Right atrium auricular region (tissue), 2 donors: Measurements from ENCODE around the gene MRTFB. TPM values are rescaled to one million over a fixed set of nuclear protein-coding genes. Genes with fewer than 3 reads are reported as not detected.
"Not testable (repeated sequence)": the region's sequence is repeated elsewhere in the genome, so short reads cannot be mapped to it uniquely, and the experiment has no call there.

Experiments
- DNase-seq: peaks from one replicate; pipeline ENCODE4 v3.0.0-alpha.2; 2019; ENCODE audit warnings: low spot score
- H3K27ac ChIP-seq, 2 donors: fragments of 200-600 bp; sonication (generic); 1 replicate in 1 of 2; 2 replicates in 1 of 2; pipeline ENCODE4 v1.5.1; 2016 to 2019
- H3K27me3 ChIP-seq, 2 donors: fragments of 200-600 bp; sonication (generic); one replicate each; pipeline versions ENCODE4 v1.5.1 to v1.6.0; 2017 to 2019
- H3K36me3 ChIP-seq: fragments of 200-600 bp; sonication (generic); one replicate; pipeline ENCODE4 v1.5.1; 2016
- H3K4me1 ChIP-seq, 2 donors: fragments of 200-600 bp; sonication (generic); one replicate each; pipeline versions ENCODE4 v1.5.1 to v1.6.0; 2017 to 2019
- H3K4me3 ChIP-seq, 2 donors: fragments of 200-600 bp; sonication (generic); 1 replicate in 1 of 2; 2 replicates in 1 of 2; pipeline ENCODE4 v1.5.1; 2017 to 2019; ENCODE audit warnings: mild to moderate bottlenecking in 1 of 2, moderate library complexity in 1 of 2
- H3K9me3 ChIP-seq, 2 donors: fragments of 200-600 bp; sonication (generic); one replicate each; pipeline ENCODE4 v1.5.1; 2019
- CTCF ChIP-seq, 2 donors: fragments of 200-600 bp; sonication (generic); IDR thresholded peaks; one replicate each; pipeline ENCODE4 v1.5.1; 2019; ENCODE audit warnings: antibody characterized with exemption in 2 of 2
- total RNA-seq, 2 donors: library from RNA; depleted of rRNA; stranded (reverse); fragments of >200 nt; gene quantifications; one replicate each; pipeline ENCODE4 v1.1.0, GENCODE V29; 2016

MRTFB gene, protein sequence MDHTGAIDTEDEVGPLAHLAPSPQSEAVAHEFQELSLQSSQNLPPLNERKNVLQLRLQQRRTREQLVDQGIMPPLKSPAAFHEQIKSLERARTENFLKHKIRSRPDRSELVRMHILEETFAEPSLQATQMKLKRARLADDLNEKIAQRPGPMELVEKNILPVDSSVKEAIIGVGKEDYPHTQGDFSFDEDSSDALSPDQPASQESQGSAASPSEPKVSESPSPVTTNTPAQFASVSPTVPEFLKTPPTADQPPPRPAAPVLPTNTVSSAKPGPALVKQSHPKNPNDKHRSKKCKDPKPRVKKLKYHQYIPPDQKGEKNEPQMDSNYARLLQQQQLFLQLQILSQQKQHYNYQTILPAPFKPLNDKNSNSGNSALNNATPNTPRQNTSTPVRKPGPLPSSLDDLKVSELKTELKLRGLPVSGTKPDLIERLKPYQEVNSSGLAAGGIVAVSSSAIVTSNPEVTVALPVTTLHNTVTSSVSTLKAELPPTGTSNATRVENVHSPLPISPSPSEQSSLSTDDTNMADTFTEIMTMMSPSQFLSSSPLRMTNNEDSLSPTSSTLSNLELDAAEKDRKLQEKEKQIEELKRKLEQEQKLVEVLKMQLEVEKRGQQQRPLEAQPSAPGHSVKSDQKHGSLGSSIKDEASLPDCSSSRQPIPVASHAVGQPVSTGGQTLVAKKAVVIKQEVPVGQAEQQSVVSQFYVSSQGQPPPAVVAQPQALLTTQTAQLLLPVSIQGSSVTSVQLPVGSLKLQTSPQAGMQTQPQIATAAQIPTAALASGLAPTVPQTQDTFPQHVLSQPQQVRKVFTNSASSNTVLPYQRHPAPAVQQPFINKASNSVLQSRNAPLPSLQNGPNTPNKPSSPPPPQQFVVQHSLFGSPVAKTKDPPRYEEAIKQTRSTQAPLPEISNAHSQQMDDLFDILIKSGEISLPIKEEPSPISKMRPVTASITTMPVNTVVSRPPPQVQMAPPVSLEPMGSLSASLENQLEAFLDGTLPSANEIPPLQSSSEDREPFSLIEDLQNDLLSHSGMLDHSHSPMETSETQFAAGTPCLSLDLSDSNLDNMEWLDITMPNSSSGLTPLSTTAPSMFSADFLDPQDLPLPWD
- total RNA-seq, result 10 to 100 TPM; 38.6 to 46.5 TPM

DNA sequence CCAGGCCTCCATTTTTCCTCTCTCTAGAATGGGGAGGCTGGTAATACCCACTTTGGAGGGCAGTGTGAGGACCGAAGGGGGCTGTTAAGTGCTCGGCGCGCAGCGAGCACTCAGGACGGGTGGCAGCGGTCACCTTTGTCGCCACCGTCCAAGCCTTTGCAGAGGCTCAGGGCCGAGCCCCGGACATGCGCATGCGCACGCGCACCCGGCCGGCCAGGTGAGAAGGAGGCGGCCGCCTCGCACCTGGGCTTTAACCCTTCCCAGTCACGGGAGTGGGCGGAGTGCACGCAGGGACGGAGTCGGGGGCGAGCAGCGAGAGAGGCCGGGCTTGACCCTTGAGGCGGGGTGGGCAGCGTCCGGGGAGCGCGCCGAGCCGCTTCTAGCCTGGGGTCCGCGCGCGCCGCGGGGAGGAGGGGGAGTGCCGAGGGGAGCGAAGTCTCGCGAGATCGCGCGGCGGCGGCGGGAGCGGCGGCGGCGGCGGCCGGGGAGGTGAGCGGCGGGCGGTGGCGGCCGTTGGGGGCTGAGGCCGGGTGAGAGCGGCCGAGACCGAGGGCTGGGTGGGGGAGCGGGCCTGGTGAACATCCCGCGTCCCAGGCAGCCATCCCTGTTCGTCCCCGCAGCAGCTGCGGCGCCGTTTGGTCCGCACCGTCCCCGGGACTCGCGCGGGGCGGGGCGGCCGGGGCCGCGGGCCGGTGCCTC, at the start of gene MRTFB:
TSS of gene MRTFB (plus strand) at position 443 of the 699 bp plus-strand sequence. CDS start 69,288 bp downstream, outside the sequence.
- no peak for DNase-seq
- peak within 1 kb of the TSS; percentile 87 to 88 for H3K27ac ChIP-seq
- no peak for TF ChIP-seq CTCF (IDR thresholded peaks at IDR 0.05)
- no peaks in the 10 kb centered on the region for H3K27me3 ChIP-seq
- peaks cover 0 to 19% of the 10 kb centered on the region in 2 donors for H3K4me1 ChIP-seq
- H3K9me3 ChIP-seq, result no peaks in the 10 kb centered on the region
- H3K4me3 ChIP-seq, result peak within 1 kb of the TSS; percentile 89 to 94
- H3K36me3 ChIP-seq, result no peaks in the 10 kb centered on the region

- not testable (repeated sequence) for H3K4me1 ChIP-seq, H3K27me3 ChIP-seq, H3K4me3 ChIP-seq, DNase-seq, H3K27ac ChIP-seq, H3K9me3 ChIP-seq, H3K36me3 ChIP-seq
Observed at GRCh38 chr16:14023526-14023925, 47.6 kb upstream of the MRTFB start.

- DNase-seq, result no peak
- peaks cover 0 to 7% of the 10 kb centered on the region in 2 donors for H3K4me1 ChIP-seq
- no peaks in the 10 kb centered on the region for H3K9me3 ChIP-seq
- no peaks in the 10 kb centered on the region for H3K27me3 ChIP-seq
- TF ChIP-seq CTCF (IDR thresholded peaks at IDR 0.05), result no peak
- no peaks in the 10 kb centered on the region for H3K36me3 ChIP-seq
- no peak overlapping the region for H3K27ac ChIP-seq
- H3K4me3 ChIP-seq, result no peak overlapping the region
Observed at GRCh38 chr16:14024283-14024682, 46.8 kb upstream of the MRTFB start.

DNA sequence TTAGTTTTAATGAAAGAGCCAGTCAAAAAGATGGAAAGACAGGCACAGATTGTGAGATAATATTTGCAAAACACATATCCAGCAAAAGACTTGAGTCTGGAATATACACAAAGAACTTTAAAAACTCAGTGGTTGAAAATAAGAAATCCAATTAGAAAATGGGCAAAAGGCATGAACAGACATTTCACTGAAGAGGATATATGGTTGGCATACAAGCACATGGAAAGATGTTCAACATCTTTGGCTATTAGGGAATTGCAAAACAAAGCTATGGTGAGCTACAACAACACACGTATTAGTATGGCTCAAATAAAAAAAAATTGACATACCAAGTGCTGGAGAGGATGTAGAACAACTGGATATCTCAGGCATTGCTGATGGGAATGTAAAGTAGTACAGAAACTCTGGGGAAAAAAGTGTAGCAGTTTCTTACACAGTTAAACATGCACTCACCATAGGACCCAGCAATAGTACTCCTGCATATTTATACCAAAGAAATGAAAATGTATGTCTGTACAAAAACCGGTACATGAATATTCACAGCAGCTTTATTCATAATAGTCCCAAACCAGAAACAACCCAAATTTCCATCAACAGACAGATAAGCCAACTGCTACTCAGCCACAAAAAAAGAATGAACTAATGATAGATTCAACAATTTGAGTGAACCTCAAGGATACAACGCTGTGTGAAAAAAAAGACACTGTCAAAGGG, 44.4 kb upstream of the MRTFB start:
- H3K36me3 ChIP-seq, result no peaks in the 10 kb centered on the region
- no peaks in the 10 kb centered on the region for H3K27me3 ChIP-seq
- H3K4me1 ChIP-seq, result peaks cover 0 to 16% of the 10 kb centered on the region in 2 donors
- H3K4me3 ChIP-seq, result no peak overlapping the region
- no peak overlapping the region for H3K27ac ChIP-seq
- TF ChIP-seq CTCF (IDR thresholded peaks at IDR 0.05), result no peak
- DNase-seq, result no peak
- H3K9me3 ChIP-seq, result no peaks in the 10 kb centered on the region

GRCh38 chr16:14028202-14028601, 42.9 kb upstream of the MRTFB start:
- no peaks in the 10 kb centered on the region for H3K27me3 ChIP-seq
- DNase-seq, result no peak
- no peak overlapping the region for H3K27ac ChIP-seq
- H3K4me1 ChIP-seq, result peaks cover 0 to 16% of the 10 kb centered on the region in 2 donors
- no peaks in the 10 kb centered on the region for H3K9me3 ChIP-seq
- H3K36me3 ChIP-seq, result no peaks in the 10 kb centered on the region
- H3K4me3 ChIP-seq, result no peak overlapping the region
- no peak for TF ChIP-seq CTCF (IDR thresholded peaks at IDR 0.05)
